Brain microvascular endothelial cell (primary cell): Measurements from ENCODE around the gene RNF181.

Experiments
- DNase-seq: peaks from one replicate; pipeline ENCODE4 v3.0.0-alpha.2; 2020
- H3K27ac ChIP-seq: fragments of 250-450 bp; sonication (Bioruptor Pico); 2 replicates; pipeline ENCODE4 v1.5.1; 2020; ENCODE audit warnings: mild to moderate bottlenecking, moderate library complexity
- H3K27me3 ChIP-seq: fragments of 250-450 bp; sonication (Bioruptor Pico); replicated peaks from 2 replicates; pipeline ENCODE4 v1.5.1; 2020; ENCODE audit warnings: mild to moderate bottlenecking
- H3K36me3 ChIP-seq: fragments of 250-450 bp; sonication (Bioruptor Pico); replicated peaks from 2 replicates; pipeline ENCODE4 v1.5.1; 2020; ENCODE audit warnings: mild to moderate bottlenecking
- H3K4me3 ChIP-seq: 2 replicates; pipeline ENCODE4 v1.5.1; 2011; ENCODE audit warnings: low read depth, mild to moderate bottlenecking, control low read depth, low read length, moderate library complexity
- in situ Hi-C: cut with HindIII; loops from 2 replicates; pipeline ENCODE4 v1.10.0; 2017; ENCODE audit warnings: low sequenced_read_pairs, low pct_ligation_motif_present
- TF ChIP-seq, protein P1 (sequence below): IDR thresholded peaks from 2 replicates; pipeline ENCODE4 v1.5.1; 2011; ENCODE audit warnings: low read depth, mild to moderate bottlenecking, moderate library complexity, low read length, control low read depth, inconsistent platforms; ENCODE audit errors: missing control alignments

The RNF181 gene, protein sequence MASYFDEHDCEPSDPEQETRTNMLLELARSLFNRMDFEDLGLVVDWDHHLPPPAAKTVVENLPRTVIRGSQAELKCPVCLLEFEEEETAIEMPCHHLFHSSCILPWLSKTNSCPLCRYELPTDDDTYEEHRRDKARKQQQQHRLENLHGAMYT

DNA sequence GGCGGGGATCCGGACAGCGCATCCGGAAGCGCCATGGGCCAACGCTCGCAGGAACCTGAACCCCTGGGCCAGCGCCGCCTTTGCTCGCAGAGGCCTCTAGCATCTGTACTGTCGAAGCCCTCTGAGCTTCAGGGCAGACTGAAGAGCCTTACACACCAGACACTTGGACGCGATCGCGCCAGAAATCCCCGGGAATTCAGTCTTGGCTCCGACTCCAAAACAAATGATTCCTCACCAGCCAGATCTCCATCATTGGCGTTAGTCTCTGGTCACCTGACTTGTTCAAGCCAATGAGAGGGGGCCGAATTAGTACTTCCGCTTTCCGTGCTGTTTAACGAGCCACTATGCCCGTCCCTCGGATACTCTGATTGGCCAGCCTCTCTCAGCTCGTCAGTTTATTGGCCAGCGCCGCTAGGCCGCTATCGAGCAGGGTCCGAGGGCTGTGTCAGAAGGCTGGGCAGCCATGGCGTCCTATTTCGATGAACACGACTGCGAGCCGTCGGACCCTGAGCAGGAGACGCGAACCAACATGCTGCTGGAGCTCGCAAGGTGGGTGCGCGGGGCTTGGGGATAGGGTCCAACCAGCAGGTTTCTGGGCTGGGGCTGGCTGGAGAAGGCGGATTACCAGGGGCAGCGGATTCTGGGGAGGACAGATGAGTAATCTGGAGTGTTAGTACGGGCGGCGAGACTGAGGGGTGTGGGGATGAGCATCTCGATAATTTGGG is at the start of gene RNF181:
RNF181 (plus strand) TSS at position 445 of the 725 bp plus-strand sequence; CDS start at position 464, 19 bp downstream.
- TF ChIP-seq, protein P1, sequence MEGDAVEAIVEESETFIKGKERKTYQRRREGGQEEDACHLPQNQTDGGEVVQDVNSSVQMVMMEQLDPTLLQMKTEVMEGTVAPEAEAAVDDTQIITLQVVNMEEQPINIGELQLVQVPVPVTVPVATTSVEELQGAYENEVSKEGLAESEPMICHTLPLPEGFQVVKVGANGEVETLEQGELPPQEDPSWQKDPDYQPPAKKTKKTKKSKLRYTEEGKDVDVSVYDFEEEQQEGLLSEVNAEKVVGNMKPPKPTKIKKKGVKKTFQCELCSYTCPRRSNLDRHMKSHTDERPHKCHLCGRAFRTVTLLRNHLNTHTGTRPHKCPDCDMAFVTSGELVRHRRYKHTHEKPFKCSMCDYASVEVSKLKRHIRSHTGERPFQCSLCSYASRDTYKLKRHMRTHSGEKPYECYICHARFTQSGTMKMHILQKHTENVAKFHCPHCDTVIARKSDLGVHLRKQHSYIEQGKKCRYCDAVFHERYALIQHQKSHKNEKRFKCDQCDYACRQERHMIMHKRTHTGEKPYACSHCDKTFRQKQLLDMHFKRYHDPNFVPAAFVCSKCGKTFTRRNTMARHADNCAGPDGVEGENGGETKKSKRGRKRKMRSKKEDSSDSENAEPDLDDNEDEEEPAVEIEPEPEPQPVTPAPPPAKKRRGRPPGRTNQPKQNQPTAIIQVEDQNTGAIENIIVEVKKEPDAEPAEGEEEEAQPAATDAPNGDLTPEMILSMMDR: no peak
- H3K27ac ChIP-seq: peak within 1 kb of the TSS; percentile 78
- no peaks in the 10 kb centered on the region for H3K27me3 ChIP-seq
- H3K4me3 ChIP-seq: peak within 1 kb of the TSS; percentile 98
- H3K36me3 ChIP-seq: peaks cover 15% of the 10 kb centered on the region
- in situ Hi-C loops: no loop called here
- peak; percentile 99 for DNase-seq

DNA sequence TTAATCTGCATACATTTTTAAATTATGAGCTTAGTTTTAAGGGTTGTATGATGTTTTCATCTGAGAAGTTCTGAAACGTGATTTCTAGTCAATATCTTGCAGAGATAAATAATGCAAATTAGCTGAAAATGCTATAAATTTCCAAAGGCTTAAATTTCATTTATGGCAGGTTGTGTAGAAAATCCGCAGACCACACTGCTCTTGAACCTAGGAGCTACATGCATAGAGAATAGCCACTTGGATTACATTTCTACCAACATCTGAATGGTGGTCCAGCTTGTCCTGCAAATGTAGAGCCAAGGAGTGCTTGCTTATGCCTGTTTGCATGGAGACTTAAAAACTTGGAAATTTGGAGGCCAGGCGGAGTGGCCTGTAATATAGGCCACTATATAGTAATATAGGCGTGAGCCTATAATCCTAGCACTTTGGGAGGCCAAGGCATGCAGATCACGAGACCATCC is 49.7 kb upstream of the RNF181 start:
- TF ChIP-seq, protein P1: no peak
- H3K4me3 ChIP-seq: no peak overlapping the region
- no peaks in the 10 kb centered on the region for H3K27me3 ChIP-seq
- no peak for DNase-seq
- peaks cover 72% of the 10 kb centered on the region for H3K36me3 ChIP-seq
- in situ Hi-C loops: no loop called here
- no peak overlapping the region for H3K27ac ChIP-seq

DNA sequence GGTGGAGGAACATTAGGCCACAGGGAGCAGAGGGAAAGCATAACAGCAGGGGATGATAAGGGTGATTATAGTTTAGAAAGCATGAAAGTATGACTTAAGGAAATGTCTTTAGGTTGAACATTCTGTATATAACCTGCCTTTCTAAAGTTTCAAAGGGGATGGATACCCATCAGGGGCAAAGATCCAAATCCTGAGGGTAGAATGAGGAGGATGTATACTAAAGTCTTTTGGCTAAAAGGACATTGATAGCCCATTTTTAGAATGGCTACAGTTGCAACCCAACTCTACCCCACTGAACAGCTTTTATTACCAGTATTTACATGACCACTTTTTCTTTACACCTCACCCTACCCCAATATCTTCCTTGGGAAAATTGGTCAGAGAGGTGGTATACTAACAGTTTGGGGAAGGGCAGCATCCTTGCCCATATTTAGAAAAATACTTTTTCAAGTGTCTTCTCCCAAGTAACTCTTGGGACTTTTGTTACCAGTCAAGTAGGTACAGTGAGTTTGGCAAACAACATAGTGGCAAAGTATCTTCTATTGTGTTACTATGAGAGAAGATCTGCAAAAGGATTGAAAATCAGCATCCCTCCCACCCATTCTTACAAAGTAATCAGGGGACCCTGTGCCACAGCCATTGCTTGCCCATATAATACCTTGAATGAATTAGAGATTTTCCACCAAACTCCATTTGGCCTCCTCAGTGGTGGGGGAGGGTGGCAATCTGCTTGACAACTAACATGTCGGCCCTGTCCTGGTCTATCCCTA is 48.3 kb upstream of the RNF181 start:
- no peak for DNase-seq
- no peak overlapping the region for H3K27ac ChIP-seq
- in situ Hi-C loops: no loop called here
- TF ChIP-seq, protein P1: no peak
- peaks cover 73% of the 10 kb centered on the region for H3K36me3 ChIP-seq
- H3K4me3 ChIP-seq: no peak overlapping the region
- H3K27me3 ChIP-seq: no peaks in the 10 kb centered on the region

DNA sequence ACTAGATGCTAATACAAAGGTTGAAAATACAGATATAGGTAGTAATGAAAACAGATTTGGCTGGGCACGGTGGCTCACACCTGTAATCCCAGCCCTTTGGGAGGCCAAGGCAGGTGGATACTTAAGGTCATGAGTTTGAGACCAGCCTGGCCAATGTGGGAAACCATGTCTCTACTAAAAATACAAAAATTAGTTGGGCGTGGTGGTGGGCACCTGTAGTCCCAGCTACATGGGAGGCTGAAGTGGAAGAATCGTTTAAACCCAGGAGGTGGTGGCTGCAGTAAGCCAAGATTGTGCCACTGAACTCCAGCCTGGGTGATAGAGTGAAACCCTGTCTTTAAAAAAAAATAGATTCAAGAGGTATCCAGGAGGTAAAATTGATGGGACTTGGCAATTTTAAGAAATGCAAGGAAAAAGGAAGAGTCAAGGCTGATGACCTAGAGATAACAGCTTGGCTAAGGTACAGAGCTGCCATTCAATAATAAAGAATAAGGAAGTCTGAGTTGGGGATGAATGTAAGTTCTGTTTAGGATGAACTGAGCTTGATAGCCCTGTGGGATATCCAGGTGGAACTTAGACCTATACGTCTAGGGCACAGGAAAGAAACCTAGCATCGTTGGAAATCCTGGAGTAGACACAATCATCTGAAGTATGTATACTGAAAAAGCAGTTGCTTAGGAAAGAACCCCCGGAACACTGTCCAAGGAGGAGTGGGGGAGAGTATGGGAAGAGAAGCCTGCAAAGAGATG is 47.5 kb upstream of the RNF181 start:
- Histone ChIP-seq H3K36me3 (peaks cover 73% of the 10 kb centered on the region), H3K4me3 (no peak overlapping the region), H3K27ac (no peak overlapping the region), H3K27me3 (no peaks in the 10 kb centered on the region)
- in situ Hi-C loops: no loop called here
- TF ChIP-seq, protein P1: no peak
- no peak for DNase-seq

DNA sequence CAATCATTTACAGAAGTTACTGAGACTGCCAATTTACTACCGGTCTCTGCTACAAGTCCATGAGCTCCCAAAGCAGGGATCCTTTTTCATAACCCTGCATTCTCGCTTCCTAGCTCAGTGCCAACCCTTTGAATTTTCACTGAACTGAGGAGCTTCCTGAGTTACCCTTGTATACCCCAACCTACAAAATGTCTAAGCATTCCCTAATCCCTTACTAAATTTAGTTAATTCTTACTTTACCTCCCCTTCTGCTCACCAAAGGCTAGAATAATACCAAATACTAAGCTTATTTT is 47.0 kb upstream of the RNF181 start:
- Histone ChIP-seq H3K27me3 (no peaks in the 10 kb centered on the region), H3K36me3 (peaks cover 71% of the 10 kb centered on the region), H3K27ac (no peak overlapping the region), H3K4me3 (no peak overlapping the region)
- DNase-seq: no peak
- in situ Hi-C loops: no loop called here
- TF ChIP-seq, protein P1: no peak
